Heart right ventricle (tissue), 16 donors: Measurements from ENCODE around the gene MAP2K1. TPM values are rescaled to one million over a fixed set of nuclear protein-coding genes. Genes with fewer than 3 reads are reported as not detected.

ENCODE experiments used
- ATAC-seq, 8 donors: fragments of 200-7000 bp; cut with Tn5 transposase; one replicate each; pipeline ENCODE4 v1.9.1; 2020; ENCODE audit warnings: mild to moderate bottlenecking in 8 of 8, moderate library complexity in 8 of 8, moderate number of reproducible peaks in 1 of 8
- DNase-seq, 2 donors: peaks; one replicate each; pipeline ENCODE4 v3.0.0-alpha.2; 2020
- H3K27ac ChIP-seq, 10 donors: fragments of 200-600 bp; sonication (generic) in 2 of 10; one replicate each; pipeline versions ENCODE4 v1.5.0 to v1.8.0; 2020 to 2022; ENCODE audit warnings: mild to moderate bottlenecking in 3 of 10
- H3K27me3 ChIP-seq, 7 donors: fragments of 200-600 bp; one replicate each; pipeline ENCODE4 v1.8.0; 2021 to 2022; ENCODE audit warnings: mild to moderate bottlenecking in 2 of 7
- H3K36me3 ChIP-seq, 9 donors: fragments of 200-600 bp; sonication (generic) in 1 of 9; one replicate each; pipeline versions ENCODE4 v1.5.0 to v1.8.0; 2020 to 2022; ENCODE audit warnings: mild to moderate bottlenecking in 2 of 9
- H3K4me1 ChIP-seq, 9 donors: fragments of 200-600 bp; sonication (generic) in 1 of 9; one replicate each; pipeline versions ENCODE4 v1.5.0 to v1.8.0; 2020 to 2022; ENCODE audit warnings: mild to moderate bottlenecking in 4 of 9
- H3K4me3 ChIP-seq, 10 donors: fragments of 200-600 bp; sonication (generic) in 2 of 10; one replicate each; pipeline versions ENCODE4 v1.5.0 to v1.8.0; 2020 to 2022; ENCODE audit warnings: mild to moderate bottlenecking in 7 of 10, moderate library complexity in 2 of 10
- H3K9me3 ChIP-seq, 11 donors: fragments of 200-600 bp in 10 of 11; sonication (generic) in 2 of 11; one replicate each; pipeline versions ENCODE4 v1.5.0 to v1.8.0; 2013 to 2022; ENCODE audit warnings: mild to moderate bottlenecking in 2 of 11, control low read depth in 1 of 11, moderate library complexity in 1 of 11
- WGBS, 2 donors: extraction: QIAGEN DNeasy Blood & Tissue Kit; methylation state at CpG; one replicate each; pipeline ENCODE4 v1.1.7; 2013; ENCODE audit warnings: inconsistent platforms in 1 of 2; 5-methylcytosine and 5-hydroxymethylcytosine counted together
- intact Hi-C, 10 donors: fragments of 100-400 bp; cut with DNase I; formaldehyde crosslinking; loops; one replicate each; pipeline versions ENCODE4 v1.11.1 to v1.14.2; 2022
- polyA plus RNA-seq, 2 donors: library from polyadenylated mRNA; stranded (reverse); fragments of 200-250 nt; gene quantifications; one replicate each; pipeline ENCODE4 v1.2.3, GENCODE V29; 2013
- total RNA-seq, 10 donors: library from RNA; stranded (reverse); fragmentation: NEBNext Ultra II Directional in 3 of 10; extraction: Animal tissue kit (Norgen Biotek cat#: 25700) in 3 of 10; gene quantifications; one replicate each; pipeline versions ENCODE4 v1.2.1 to v1.2.4, GENCODE V29; 2021 to 2023
- TF ChIP-seq, protein P1 (sequence below), 9 donors: fragments of 200-600 bp; sonication (generic) in 2 of 9; IDR thresholded peaks; one replicate each; pipeline versions ENCODE4 v1.5.0 to v1.8.0; 2021 to 2022; ENCODE audit warnings: antibody characterized with exemption in 9 of 9, mild to moderate bottlenecking in 5 of 9, moderate library complexity in 1 of 9
- donor health status: Arrhythmogenic right ventricular cardiomyopathy.
- donor health status: ischemic (EF 13 %, LVEDD 7.1; RV severe dilation, severe dysfunction).
- donor health status: healthy with polysubstance abuse.
- donor health status: DM: no; HTN: yes; CAD: no.
- donor health status: DM: no; HTN: no; CAD: no.
- donor health status: ischemic (EF 25% LVEDD 6.9; RV normal size, moderate dysfunction).
- donor health status: ischemic (EF 25% LVEDD 5.7; RV mildly dilated, moderate dysfunction).
- donor health status: healthy.
- donor health status: DM: yes; HTN: yes; CAD: no.
- donor health status: Ischemic cardiomyopathy.
- donor health status: ischemic (EF 35%, LVEDD 5.7; RV mildly dilated, moderate dysfunction).
- donor health status: nonischemic (EF 11% LVEDD 7.7; RV severe dilation, severe dysfunction).
- donor health status: DM: yes; HTN: yes; CAD: no.
- donor health status: PGD.
- donor health status: ischemic (EF 29% LVEDD 5.4; RV normal size, mild dysfunction).
- donor health status: nonischemic (EF 23%, LVEDD 6.1; RV moderate dilation, normal function).

MAP2K1 gene
- total and polyA plus RNA-seq, 12 donors: 7.5 to 106 (median 44.7) TPM

DNA sequence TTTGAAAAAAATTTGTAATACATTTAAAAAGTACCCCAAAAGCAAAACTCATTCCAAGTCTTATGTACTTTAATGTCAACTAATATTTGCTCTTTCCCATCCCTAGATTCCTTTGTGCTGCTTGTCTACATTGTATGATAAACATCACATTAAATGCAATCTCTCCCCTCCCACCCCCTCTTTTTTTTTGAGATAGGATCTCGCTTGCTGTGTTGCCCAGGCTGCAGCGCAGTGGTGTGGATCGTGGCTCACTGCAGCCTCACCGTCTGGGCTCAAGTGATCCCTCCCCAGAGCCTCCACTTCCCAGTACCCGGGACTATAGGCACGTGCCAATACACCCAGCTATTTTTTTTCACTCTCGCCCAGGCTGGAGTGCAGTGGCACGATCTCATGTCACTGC, 12.6 kb downstream of the MAP2K1 start:
- Histone ChIP-seq H3K4me1 (peaks cover 4 to 55% (median 8%) of the 10 kb centered on the region in 9 donors), H3K4me3 (no peak overlapping the region), H3K27me3 (no peaks in the 10 kb centered on the region), H3K36me3 (peaks cover 0 to 18% (median 0%) of the 10 kb centered on the region in 9 donors), H3K9me3 (no peaks in the 10 kb centered on the region), H3K27ac (no peak overlapping the region)
- DNase-seq (no peak), ATAC-seq (no peak)
- WGBS, 2 donors: 93 to 94% methylated on average over 8 of the region's 8 CpGs
- TF ChIP-seq, protein P1, sequence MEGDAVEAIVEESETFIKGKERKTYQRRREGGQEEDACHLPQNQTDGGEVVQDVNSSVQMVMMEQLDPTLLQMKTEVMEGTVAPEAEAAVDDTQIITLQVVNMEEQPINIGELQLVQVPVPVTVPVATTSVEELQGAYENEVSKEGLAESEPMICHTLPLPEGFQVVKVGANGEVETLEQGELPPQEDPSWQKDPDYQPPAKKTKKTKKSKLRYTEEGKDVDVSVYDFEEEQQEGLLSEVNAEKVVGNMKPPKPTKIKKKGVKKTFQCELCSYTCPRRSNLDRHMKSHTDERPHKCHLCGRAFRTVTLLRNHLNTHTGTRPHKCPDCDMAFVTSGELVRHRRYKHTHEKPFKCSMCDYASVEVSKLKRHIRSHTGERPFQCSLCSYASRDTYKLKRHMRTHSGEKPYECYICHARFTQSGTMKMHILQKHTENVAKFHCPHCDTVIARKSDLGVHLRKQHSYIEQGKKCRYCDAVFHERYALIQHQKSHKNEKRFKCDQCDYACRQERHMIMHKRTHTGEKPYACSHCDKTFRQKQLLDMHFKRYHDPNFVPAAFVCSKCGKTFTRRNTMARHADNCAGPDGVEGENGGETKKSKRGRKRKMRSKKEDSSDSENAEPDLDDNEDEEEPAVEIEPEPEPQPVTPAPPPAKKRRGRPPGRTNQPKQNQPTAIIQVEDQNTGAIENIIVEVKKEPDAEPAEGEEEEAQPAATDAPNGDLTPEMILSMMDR (IDR thresholded peaks at IDR 0.05): no peak
- intact Hi-C loops: no loop called here

DNA sequence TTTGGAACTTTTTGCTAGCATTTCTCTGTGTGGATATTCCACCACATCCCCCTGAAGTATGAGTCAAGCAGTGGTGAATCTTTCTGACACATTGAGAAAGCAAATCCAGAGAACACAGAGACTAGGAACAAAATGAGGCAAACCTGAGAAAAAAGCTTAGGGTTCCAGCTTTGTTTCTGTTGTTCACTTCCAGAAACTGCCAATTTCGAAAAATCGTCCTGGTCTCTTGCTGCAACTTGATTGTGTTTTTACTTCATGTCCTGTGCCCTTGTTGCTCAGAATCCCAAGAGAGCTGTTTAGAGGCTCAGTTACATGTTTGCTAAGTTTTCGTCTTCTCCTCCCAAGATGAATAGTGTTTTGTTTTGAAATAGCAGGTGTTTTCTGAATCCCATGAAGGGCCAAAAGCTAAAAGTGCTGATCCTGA, 13.7 kb downstream of the MAP2K1 start:
- Histone ChIP-seq H3K36me3 (peaks cover 0 to 18% (median 0%) of the 10 kb centered on the region in 9 donors), H3K27ac (no peak overlapping the region), H3K9me3 (no peaks in the 10 kb centered on the region), H3K4me3 (no peak overlapping the region), H3K27me3 (no peaks in the 10 kb centered on the region), H3K4me1 (peaks cover 6 to 57% (median 19%) of the 10 kb centered on the region in 9 donors)
- ATAC-seq (no peak), DNase-seq (no peak)
- 66 to 69% methylated on average over 3 of the region's 3 CpGs for WGBS, 2 donors
- intact Hi-C loops: loop anchor here in 1 of 10 donors (10.0 kb wide), 1 partner anchor 84 kb away; no protein-coding TSS in a partner anchor
- TF ChIP-seq, protein P1 (IDR thresholded peaks at IDR 0.05): no peak

DNA sequence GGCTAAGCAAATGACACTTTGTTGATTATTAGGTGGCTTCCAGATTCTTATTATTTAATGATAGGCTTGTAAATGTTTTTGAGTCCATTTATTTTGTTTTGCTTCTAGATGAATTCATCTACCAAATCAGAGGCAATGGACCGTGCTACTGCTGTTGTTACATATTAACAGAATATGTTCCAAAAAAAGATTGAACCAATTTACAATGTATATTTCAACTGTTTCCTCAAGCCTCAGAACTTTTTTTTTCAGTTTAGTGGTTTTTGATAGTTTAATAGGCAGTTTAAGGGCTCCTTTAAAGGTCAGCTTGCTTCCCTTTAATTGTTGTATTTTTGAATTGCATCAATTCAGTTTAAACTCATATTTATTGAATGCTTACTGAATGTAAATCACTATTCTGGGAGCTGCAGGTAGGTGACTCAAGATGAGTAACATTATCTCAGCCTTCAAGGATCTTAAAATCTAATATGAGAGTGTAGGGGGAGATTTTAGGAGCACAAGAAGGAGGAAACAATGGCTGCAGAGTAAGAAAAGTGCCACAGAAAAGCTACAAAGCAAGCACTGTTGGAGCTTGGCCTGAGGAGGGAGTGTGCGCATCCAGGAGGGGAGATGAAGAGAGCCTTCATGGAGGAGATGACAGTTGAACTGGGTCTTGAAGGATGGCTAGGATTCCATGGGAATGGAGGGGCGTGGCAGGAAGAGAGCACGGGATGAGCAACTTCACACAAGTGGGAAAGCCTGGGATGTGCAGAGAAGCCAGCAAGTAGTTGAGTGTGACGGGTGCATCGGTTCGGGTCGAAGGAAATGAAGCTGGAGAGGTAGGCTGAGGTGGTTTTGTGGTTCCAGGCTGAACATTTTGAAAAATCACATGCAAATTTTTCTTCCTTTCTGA, 14.7 kb downstream of the MAP2K1 start:
- H3K4me3 ChIP-seq: no peak overlapping the region
- ATAC-seq (no peak), DNase-seq (no peak)
- intact Hi-C loops: loop anchor here in 1 of 10 donors (10.0 kb wide), 1 partner anchor 83 kb away; no protein-coding TSS in a partner anchor
- no peaks in the 10 kb centered on the region for H3K27me3 ChIP-seq
- WGBS, 2 donors: 85 to 92% methylated on average over 8 of the region's 8 CpGs
- TF ChIP-seq, protein P1 (IDR thresholded peaks at IDR 0.05): no peak
- H3K9me3 ChIP-seq: no peaks in the 10 kb centered on the region
- H3K4me1 ChIP-seq: peaks cover 9 to 63% (median 28%) of the 10 kb centered on the region in 9 donors
- H3K27ac ChIP-seq: no peak overlapping the region
- peaks cover 0 to 12% (median 0%) of the 10 kb centered on the region in 9 donors for H3K36me3 ChIP-seq

DNA sequence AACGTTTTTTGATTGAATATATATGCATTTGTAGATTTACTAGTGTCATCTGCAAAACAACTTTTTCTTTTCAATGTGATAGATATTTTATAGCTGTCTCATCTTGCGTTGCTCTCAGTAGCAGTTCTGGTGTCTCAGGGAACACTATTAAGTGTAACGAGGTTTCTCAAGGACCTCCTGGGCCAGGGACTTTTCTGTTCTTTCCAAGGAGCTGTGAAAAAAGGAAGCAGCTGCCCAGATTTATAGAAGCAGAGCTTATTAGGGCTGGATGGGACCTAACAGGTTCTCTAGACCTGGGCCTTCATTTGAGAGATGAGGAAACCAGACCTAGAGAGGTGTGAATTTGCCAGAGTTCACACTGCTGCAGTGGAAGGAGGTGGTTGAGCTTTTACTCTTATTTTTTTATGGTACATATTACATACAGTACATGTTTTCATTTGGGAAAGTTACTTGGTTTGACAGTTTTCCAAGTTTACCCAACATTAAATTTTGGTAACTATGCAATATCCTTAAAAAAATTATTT, 16.1 kb downstream of the MAP2K1 start:
- no peaks in the 10 kb centered on the region for H3K9me3 ChIP-seq
- WGBS, 2 donors: 91 to 95% methylated on average over 3 of the region's 3 CpGs
- no peak overlapping the region for H3K4me3 ChIP-seq
- ATAC-seq (no peak), DNase-seq (no peak)
- intact Hi-C loops: loop anchor here in 1 of 10 donors (10.0 kb wide), 1 partner anchor 82 kb away; no protein-coding TSS in a partner anchor
- TF ChIP-seq, protein P1 (IDR thresholded peaks at IDR 0.05): no peak
- peaks cover 9 to 72% (median 34%) of the 10 kb centered on the region in 9 donors for H3K4me1 ChIP-seq
- H3K27ac ChIP-seq: no peak overlapping the region
- peaks cover 0 to 10% (median 0%) of the 10 kb centered on the region in 9 donors for H3K36me3 ChIP-seq
- no peaks in the 10 kb centered on the region for H3K27me3 ChIP-seq
